DND-41 (cell line): ENCODE data around the gene CTIF.
A peak's percentile ranks its signal among the peaks of the same experiment; 100 is the strongest.

ENCODE experiments used
- ATAC-seq: fragments of 200-7000 bp; cut with Tn5 transposase; 3 replicates; pipeline ENCODE4 v1.9.1; 2021; ENCODE audit warnings: low read depth; ENCODE audit not compliant: insufficient read depth
- DNase-seq: peaks from one replicate; pipeline ENCODE4 v3.0.0-alpha.2; 2020
- H2AFZ ChIP-seq: 2 replicates; pipeline ENCODE4 v1.6.0; 2012; ENCODE audit warnings: low read depth, low read length
- H3K27ac ChIP-seq: 2 replicates; pipeline ENCODE4 v1.5.1; 2012; ENCODE audit warnings: low read length, inconsistent platforms
- H3K27me3 ChIP-seq: fragments of 200-600 bp; sonication (generic); 2 replicates; pipeline ENCODE4 v1.6.0; 2012; ENCODE audit warnings: low read length, mild to moderate bottlenecking, inconsistent platforms; ENCODE audit not compliant: insufficient read depth, poor library complexity
- H3K36me3 ChIP-seq: 2 replicates; pipeline ENCODE4 v1.5.1; 2012; ENCODE audit warnings: low read length, inconsistent platforms; ENCODE audit not compliant: insufficient read depth
- H3K4me1 ChIP-seq: 2 replicates; pipeline ENCODE4 v1.5.1; 2012; ENCODE audit warnings: mild to moderate bottlenecking, low read length; ENCODE audit not compliant: insufficient read depth
- H3K4me2 ChIP-seq: 2 replicates; pipeline ENCODE4 v1.6.0; 2012; ENCODE audit warnings: mild to moderate bottlenecking, moderate library complexity, low read length, inconsistent platforms; ENCODE audit not compliant: insufficient read depth
- H3K4me3 ChIP-seq, 2 experiments: fragments of 200-600 bp in 1 of 2; shearing (Covaris generic) in 1 of 2; 2 replicates each; pipeline ENCODE4 v1.5.1; 2012 to 2016; ENCODE audit warnings: inconsistent platforms in 2 of 2, low read length in 2 of 2, mild to moderate bottlenecking in 2 of 2, low read depth in 1 of 2, moderate library complexity in 1 of 2
- H3K79me2 ChIP-seq: 2 replicates; pipeline ENCODE4 v1.6.0; 2012; ENCODE audit warnings: low read length, inconsistent platforms; ENCODE audit not compliant: insufficient read depth
- H3K9ac ChIP-seq: 2 replicates; pipeline ENCODE4 v1.6.0; 2012; ENCODE audit warnings: low read depth, mild to moderate bottlenecking, inconsistent platforms, low read length, moderate library complexity
- H3K9me3 ChIP-seq: 2 replicates; pipeline ENCODE4 v1.5.1; 2012; ENCODE audit warnings: low read length, moderate library complexity, mild to moderate bottlenecking, inconsistent platforms; ENCODE audit not compliant: insufficient read depth, severe bottlenecking
- H4K20me1 ChIP-seq: 2 replicates; pipeline ENCODE4 v1.6.0; 2012; ENCODE audit warnings: low read length; ENCODE audit not compliant: insufficient read depth
- CTCF ChIP-seq: IDR thresholded peaks from 2 replicates; pipeline ENCODE4 v1.5.1; 2012; ENCODE audit warnings: borderline replicate concordance, low read length, moderate library complexity, mild to moderate bottlenecking; ENCODE audit not compliant: poor library complexity, severe bottlenecking; ENCODE audit errors: extremely low read depth
- EZH2 ChIP-seq: IDR thresholded peaks from 3 replicates; pipeline ENCODE4 v1.6.1; 2012; ENCODE audit warnings: borderline replicate concordance, low read depth, mild to moderate bottlenecking, moderate library complexity, low read length, inconsistent platforms; ENCODE audit not compliant: severe bottlenecking

CTIF gene

GRCh38 chr18:48675912-48676311 lies 137.1 kb downstream of the CTIF start:
- Histone ChIP-seq H3K79me2 (no peaks in the 10 kb centered on the region), H3K4me3 (no peak overlapping the region), H3K4me1 (peaks cover 60% of the 10 kb centered on the region), H3K9me3 (peaks cover 7% of the 10 kb centered on the region), H3K36me3 (no peaks in the 10 kb centered on the region), H3K27ac (no peak overlapping the region), H2AFZ (no peak overlapping the region), H3K9ac (no peak overlapping the region), H3K27me3 (no peaks in the 10 kb centered on the region), H3K4me2 (no peak overlapping the region), H4K20me1 (no peaks in the 10 kb centered on the region)
- no peak for TF ChIP-seq EZH2
- no peak for TF ChIP-seq CTCF
- no peak for ATAC-seq
- no peak for DNase-seq

DNA sequence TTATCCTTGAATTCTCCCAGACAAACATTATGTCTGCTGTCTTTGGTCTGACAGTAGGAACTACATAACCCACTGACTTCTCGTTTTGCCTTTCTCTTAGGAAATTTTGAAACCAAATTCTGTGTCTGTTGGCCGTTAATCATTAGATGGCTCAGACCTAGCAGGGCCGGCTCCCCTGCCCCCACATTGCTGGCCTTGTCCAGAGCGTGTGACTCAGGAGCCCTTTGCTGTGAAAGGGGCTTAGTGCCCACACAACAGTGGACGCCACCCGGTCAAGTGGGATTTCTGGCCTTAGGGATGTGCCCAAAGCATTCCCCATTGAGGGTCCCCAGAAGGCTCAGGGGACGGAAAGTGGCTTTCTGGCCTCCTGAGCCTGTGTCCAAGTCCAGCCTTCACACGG lies 137.5 kb downstream of the CTIF start:
- Histone ChIP-seq H3K4me2 (no peak overlapping the region), H3K4me1 (peaks cover 60% of the 10 kb centered on the region)
- ATAC-seq, result no peak

GRCh38 chr18:48676756-48677368 lies 138.0 kb downstream of the CTIF start:
- no peaks in the 10 kb centered on the region for H3K36me3 ChIP-seq
- no peaks in the 10 kb centered on the region for H4K20me1 ChIP-seq
- no peak overlapping the region for H3K4me3 ChIP-seq
- H3K9me3 ChIP-seq, result no peaks in the 10 kb centered on the region
- peaks cover 60% of the 10 kb centered on the region for H3K4me1 ChIP-seq
- no peak overlapping the region for H3K4me2 ChIP-seq
- H3K9ac ChIP-seq, result no peak overlapping the region
- peak; percentile 54; the same call in 2 of the 3 replicates for ATAC-seq
- H3K27me3 ChIP-seq, result no peaks in the 10 kb centered on the region
- H2AFZ ChIP-seq, result no peak overlapping the region
- peak; percentile 66 for DNase-seq
- H3K79me2 ChIP-seq, result no peaks in the 10 kb centered on the region
- no peak overlapping the region for H3K27ac ChIP-seq
- TF ChIP-seq CTCF, result peak; percentile 81
- TF ChIP-seq EZH2, result no peak

More for the DNA sequence above, 137.5 kb downstream of the CTIF start:
- no peak for DNase-seq
- Histone ChIP-seq H3K9ac (no peak overlapping the region), H3K27ac (no peak overlapping the region), H4K20me1 (no peaks in the 10 kb centered on the region), H3K27me3 (no peaks in the 10 kb centered on the region), H3K4me3 (no peak overlapping the region), H3K36me3 (no peaks in the 10 kb centered on the region), H3K79me2 (no peaks in the 10 kb centered on the region), H2AFZ (no peak overlapping the region), H3K9me3 (peaks cover 3% of the 10 kb centered on the region)
- TF ChIP-seq EZH2 (no peak), CTCF (no peak)
